ENCODE measurements around the gene STT3B.

The STT3B gene

DNA sequence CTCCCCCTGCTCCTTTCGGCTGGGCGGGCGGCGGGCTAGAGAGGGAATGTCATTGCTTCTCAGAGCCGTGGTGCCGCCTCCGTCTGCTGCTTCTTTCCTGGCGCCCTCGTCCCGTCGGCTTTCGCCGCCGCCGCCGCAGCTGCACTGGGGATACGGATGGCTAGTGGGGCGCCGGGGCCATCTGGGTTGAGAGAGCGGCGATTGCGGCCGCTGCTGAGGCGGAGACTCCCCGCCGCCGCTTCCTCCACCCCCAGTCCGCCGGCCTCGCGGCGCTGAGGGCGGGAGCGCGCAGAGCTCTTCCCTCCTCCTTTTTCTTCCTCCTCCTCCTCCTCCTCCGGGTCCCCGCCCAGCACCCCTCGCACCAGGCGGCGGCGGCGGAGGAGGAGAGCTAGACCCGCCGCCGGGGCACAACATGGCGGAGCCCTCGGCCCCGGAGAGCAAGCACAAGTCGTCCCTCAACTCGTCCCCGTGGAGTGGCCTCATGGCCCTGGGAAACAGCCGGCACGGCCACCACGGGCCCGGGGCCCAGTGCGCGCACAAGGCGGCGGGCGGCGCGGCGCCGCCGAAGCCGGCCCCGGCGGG lies at the start of gene STT3B (continued):
- TF ChIP-seq, protein P1, sequence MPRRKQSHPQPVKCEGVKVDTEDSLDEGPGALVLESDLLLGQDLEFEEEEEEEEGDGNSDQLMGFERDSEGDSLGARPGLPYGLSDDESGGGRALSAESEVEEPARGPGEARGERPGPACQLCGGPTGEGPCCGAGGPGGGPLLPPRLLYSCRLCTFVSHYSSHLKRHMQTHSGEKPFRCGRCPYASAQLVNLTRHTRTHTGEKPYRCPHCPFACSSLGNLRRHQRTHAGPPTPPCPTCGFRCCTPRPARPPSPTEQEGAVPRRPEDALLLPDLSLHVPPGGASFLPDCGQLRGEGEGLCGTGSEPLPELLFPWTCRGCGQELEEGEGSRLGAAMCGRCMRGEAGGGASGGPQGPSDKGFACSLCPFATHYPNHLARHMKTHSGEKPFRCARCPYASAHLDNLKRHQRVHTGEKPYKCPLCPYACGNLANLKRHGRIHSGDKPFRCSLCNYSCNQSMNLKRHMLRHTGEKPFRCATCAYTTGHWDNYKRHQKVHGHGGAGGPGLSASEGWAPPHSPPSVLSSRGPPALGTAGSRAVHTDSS (tag by site-specific recombination; IDR thresholded peaks at IDR 0.05): peak; percentile 96
- peak; percentile 91 for TF ChIP-seq GLIS2 (tag by site-specific recombination; IDR thresholded peaks at IDR 0.05)
- TF ChIP-seq MEIS1 (CRISPR knock-in tag; IDR thresholded peaks at IDR 0.05; ENCODE audit: borderline replicate concordance): no peak
- no peak for TF ChIP-seq ZNF214 (tag by site-specific recombination; IDR thresholded peaks at IDR 0.05; ENCODE audit: borderline replicate concordance)
- no peak for TF ChIP-seq ZNF660 (tag by site-specific recombination; IDR thresholded peaks at IDR 0.05)
- 0 out of 2 replicates have a peak, but pooled peaks have one; percentile 0 for TF ChIP-seq ZNF629 (tag by site-specific recombination; IDR thresholded peaks at IDR 0.05)
- no peak for TF ChIP-seq ZNF776 (tag by site-specific recombination; IDR thresholded peaks at IDR 0.05; ENCODE audit: borderline replicate concordance)
- peak; percentile 52; the same call in 1 of the 2 replicates for TF ChIP-seq KLF7 (tag by site-specific recombination; IDR thresholded peaks at IDR 0.05; ENCODE audit: borderline replicate concordance)
- TF ChIP-seq ZNF335 (tag by site-specific recombination; conservative IDR thresholded peaks at IDR 0.05): no peak
- TF ChIP-seq, protein P2, sequence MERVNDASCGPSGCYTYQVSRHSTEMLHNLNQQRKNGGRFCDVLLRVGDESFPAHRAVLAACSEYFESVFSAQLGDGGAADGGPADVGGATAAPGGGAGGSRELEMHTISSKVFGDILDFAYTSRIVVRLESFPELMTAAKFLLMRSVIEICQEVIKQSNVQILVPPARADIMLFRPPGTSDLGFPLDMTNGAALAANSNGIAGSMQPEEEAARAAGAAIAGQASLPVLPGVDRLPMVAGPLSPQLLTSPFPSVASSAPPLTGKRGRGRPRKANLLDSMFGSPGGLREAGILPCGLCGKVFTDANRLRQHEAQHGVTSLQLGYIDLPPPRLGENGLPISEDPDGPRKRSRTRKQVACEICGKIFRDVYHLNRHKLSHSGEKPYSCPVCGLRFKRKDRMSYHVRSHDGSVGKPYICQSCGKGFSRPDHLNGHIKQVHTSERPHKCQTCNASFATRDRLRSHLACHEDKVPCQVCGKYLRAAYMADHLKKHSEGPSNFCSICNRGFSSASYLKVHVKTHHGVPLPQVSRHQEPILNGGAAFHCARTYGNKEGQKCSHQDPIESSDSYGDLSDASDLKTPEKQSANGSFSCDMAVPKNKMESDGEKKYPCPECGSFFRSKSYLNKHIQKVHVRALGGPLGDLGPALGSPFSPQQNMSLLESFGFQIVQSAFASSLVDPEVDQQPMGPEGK (tag by site-specific recombination; IDR thresholded peaks at IDR 0.05): peak; percentile 27
- no peak for TF ChIP-seq ZNF184 (tag by site-specific recombination; IDR thresholded peaks at IDR 0.05)
- no peak for TF ChIP-seq IKZF3 (tag by site-specific recombination; IDR thresholded peaks at IDR 0.05)
- no peak for TF ChIP-seq ZBTB48 (tag by site-specific recombination; IDR thresholded peaks at IDR 0.05)
- TF ChIP-seq, protein P3, sequence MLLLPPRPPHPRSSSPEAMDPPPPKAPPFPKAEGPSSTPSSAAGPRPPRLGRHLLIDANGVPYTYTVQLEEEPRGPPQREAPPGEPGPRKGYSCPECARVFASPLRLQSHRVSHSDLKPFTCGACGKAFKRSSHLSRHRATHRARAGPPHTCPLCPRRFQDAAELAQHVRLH (tag by site-specific recombination; IDR thresholded peaks at IDR 0.05): no peak
- no peak for TF ChIP-seq ZNF202 (tag by site-specific recombination; IDR thresholded peaks at IDR 0.05; ENCODE audit: borderline replicate concordance)
- TF ChIP-seq SCRT1 (tag by site-specific recombination; IDR thresholded peaks at IDR 0.05; ENCODE audit: borderline replicate concordance): no peak
- TF ChIP-seq SCRT2 (tag by site-specific recombination; IDR thresholded peaks at IDR 0.05): no peak; the same call in 1 of the 2 replicates
- peak; percentile 28; the same call in 1 of the 2 replicates for TF ChIP-seq KLF9 (tag by site-specific recombination; IDR thresholded peaks at IDR 0.05; ENCODE audit: low read depth)
- TF ChIP-seq OSR2 (tag by site-specific recombination; IDR thresholded peaks at IDR 0.05): no peak
- TF ChIP-seq, protein P4, sequence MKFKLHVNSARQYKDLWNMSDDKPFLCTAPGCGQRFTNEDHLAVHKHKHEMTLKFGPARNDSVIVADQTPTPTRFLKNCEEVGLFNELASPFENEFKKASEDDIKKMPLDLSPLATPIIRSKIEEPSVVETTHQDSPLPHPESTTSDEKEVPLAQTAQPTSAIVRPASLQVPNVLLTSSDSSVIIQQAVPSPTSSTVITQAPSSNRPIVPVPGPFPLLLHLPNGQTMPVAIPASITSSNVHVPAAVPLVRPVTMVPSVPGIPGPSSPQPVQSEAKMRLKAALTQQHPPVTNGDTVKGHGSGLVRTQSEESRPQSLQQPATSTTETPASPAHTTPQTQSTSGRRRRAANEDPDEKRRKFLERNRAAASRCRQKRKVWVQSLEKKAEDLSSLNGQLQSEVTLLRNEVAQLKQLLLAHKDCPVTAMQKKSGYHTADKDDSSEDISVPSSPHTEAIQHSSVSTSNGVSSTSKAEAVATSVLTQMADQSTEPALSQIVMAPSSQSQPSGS (tag by site-specific recombination; IDR thresholded peaks at IDR 0.05; ENCODE audit: low read depth): no peak
- TF ChIP-seq HOXA7 (CRISPR knock-in tag; IDR thresholded peaks at IDR 0.05; ENCODE audit: borderline replicate concordance): no peak
- TF ChIP-seq EGR2 (tag by site-specific recombination; IDR thresholded peaks at IDR 0.05; ENCODE audit: low read depth): peak; percentile 84
- TF ChIP-seq ZNF610 (tag by site-specific recombination; IDR thresholded peaks at IDR 0.05; ENCODE audit: borderline replicate concordance): 0 out of 2 replicates have a peak, but pooled peaks have one; percentile 28
- TF ChIP-seq, protein P5, sequence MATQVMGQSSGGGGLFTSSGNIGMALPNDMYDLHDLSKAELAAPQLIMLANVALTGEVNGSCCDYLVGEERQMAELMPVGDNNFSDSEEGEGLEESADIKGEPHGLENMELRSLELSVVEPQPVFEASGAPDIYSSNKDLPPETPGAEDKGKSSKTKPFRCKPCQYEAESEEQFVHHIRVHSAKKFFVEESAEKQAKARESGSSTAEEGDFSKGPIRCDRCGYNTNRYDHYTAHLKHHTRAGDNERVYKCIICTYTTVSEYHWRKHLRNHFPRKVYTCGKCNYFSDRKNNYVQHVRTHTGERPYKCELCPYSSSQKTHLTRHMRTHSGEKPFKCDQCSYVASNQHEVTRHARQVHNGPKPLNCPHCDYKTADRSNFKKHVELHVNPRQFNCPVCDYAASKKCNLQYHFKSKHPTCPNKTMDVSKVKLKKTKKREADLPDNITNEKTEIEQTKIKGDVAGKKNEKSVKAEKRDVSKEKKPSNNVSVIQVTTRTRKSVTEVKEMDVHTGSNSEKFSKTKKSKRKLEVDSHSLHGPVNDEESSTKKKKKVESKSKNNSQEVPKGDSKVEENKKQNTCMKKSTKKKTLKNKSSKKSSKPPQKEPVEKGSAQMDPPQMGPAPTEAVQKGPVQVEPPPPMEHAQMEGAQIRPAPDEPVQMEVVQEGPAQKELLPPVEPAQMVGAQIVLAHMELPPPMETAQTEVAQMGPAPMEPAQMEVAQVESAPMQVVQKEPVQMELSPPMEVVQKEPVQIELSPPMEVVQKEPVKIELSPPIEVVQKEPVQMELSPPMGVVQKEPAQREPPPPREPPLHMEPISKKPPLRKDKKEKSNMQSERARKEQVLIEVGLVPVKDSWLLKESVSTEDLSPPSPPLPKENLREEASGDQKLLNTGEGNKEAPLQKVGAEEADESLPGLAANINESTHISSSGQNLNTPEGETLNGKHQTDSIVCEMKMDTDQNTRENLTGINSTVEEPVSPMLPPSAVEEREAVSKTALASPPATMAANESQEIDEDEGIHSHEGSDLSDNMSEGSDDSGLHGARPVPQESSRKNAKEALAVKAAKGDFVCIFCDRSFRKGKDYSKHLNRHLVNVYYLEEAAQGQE (tag by site-specific recombination; IDR thresholded peaks at IDR 0.05): no peak
- TF ChIP-seq KLF16 (tag by site-specific recombination; IDR thresholded peaks at IDR 0.05): peak; percentile 61
- TF ChIP-seq, protein P6, sequence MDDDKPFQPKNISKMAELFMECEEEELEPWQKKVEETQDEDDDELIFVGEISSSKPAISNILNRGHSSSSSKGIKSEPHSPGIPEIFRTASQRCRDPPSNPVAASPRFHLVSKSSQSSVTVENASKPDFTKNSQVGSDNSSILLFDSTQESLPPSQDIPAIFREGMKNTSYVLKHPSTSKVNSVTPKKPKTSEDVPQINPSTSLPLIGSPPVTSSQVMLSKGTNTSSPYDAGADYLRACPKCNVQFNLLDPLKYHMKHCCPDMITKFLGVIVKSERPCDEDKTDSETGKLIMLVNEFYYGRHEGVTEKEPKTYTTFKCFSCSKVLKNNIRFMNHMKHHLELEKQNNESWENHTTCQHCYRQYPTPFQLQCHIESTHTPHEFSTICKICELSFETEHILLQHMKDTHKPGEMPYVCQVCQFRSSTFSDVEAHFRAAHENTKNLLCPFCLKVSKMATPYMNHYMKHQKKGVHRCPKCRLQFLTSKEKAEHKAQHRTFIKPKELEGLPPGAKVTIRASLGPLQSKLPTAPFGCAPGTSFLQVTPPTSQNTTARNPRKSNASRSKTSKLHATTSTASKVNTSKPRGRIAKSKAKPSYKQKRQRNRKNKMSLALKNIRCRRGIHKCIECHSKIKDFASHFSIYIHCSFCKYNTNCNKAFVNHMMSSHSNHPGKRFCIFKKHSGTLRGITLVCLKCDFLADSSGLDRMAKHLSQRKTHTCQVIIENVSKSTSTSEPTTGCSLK (tag by site-specific recombination; IDR thresholded peaks at IDR 0.05): no peak
- 0 out of 2 replicates have a peak, but pooled peaks have one; percentile 12 for TF ChIP-seq ZXDB (tag by site-specific recombination; IDR thresholded peaks at IDR 0.05)
- no peak for TF ChIP-seq ZNF433 (tag by site-specific recombination; IDR thresholded peaks at IDR 0.05; ENCODE audit: low read depth)
- TF ChIP-seq SP2 (tag by site-specific recombination; IDR thresholded peaks at IDR 0.05): 0 out of 2 replicates have a peak, but pooled peaks have one; percentile 31
- TF ChIP-seq ZNF670 (tag by site-specific recombination; IDR thresholded peaks at IDR 0.05; ENCODE audit: low read depth): no peak

Data from HEK293 (cell line).